ENCODE data around the gene ELN.
A peak's percentile ranks its signal among the peaks of the same experiment; 100 is the strongest.

- no peak for TF ChIP-seq CTCF (IDR thresholded peaks at IDR 0.05; ENCODE audit: low read depth, low read length)
- no peak; the same call in 1 of the 2 replicates for TF ChIP-seq MAX (IDR thresholded peaks at IDR 0.05; ENCODE audit: low read depth, low read length)
- no peak for TF ChIP-seq MYC (IDR thresholded peaks at IDR 0.05; ENCODE audit: low read depth, low read length)
- peak; percentile 24 for TF ChIP-seq POLR2A (IDR thresholded peaks at IDR 0.05; ENCODE audit: extremely low read depth, insufficient read length)
These were observed 55.3 kb downstream of the ELN start, which contains the start of gene LIMK1 for GRCh38 chr7:74083117-74083876.
